ENCODE results near the gene CCDC158.
"Not testable (repeated sequence)": the region's sequence is repeated elsewhere in the genome, so short reads cannot be mapped to it uniquely, and the experiment has no call there.

Gene CCDC158

DNA sequence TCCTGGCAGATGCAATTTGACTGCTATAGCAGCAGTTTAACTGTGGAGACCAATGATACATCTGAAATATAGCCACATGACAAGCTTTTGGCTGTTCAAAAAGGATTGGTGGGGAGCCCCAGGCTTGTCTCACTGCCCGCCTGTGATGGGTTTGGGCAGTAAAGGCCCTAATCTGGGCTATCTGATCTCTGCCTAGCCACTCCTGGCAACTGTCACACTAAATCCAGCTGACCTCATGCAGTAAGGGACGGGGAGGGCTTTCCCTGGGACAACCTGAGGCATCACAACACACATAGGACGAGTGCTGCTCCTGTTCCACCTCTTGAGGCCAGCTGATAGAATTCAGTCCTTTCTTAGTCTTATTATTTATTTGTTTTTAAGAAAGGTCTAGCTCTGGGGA is 56.2 kb downstream of the CCDC158 start:
- DNase-seq, result no peak

- DNase-seq, result no peak
Measured at GRCh38 chr4:76363556-76364290, 57.2 kb downstream of the CCDC158 start.

GRCh38 chr4:76361689-76362412 is 59.1 kb downstream of the CCDC158 start:
- DNase-seq, result no peak

- not testable (repeated sequence) for DNase-seq
Measured at GRCh38 chr4:76359881-76360466, 61.0 kb downstream of the CCDC158 start.

DNA sequence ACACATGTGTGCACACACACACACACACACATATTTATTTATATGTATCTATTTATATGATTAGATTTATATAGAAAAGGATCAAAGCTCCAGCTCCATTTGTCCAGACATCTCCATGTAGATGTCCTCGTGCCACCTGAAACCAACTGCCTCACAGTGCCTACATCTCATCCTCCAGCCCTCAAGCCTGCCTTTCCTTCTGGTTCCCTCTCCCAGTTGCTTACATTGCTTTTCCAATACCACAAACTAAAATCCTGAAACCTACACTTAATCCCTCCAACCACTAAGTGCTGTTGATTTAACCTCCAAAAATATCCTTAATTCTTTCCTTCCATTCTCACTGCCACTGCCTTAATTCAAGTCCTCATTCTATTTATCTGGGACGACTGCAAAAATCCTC is 63.0 kb downstream of the CCDC158 start:
- no peak for DNase-seq

DNA sequence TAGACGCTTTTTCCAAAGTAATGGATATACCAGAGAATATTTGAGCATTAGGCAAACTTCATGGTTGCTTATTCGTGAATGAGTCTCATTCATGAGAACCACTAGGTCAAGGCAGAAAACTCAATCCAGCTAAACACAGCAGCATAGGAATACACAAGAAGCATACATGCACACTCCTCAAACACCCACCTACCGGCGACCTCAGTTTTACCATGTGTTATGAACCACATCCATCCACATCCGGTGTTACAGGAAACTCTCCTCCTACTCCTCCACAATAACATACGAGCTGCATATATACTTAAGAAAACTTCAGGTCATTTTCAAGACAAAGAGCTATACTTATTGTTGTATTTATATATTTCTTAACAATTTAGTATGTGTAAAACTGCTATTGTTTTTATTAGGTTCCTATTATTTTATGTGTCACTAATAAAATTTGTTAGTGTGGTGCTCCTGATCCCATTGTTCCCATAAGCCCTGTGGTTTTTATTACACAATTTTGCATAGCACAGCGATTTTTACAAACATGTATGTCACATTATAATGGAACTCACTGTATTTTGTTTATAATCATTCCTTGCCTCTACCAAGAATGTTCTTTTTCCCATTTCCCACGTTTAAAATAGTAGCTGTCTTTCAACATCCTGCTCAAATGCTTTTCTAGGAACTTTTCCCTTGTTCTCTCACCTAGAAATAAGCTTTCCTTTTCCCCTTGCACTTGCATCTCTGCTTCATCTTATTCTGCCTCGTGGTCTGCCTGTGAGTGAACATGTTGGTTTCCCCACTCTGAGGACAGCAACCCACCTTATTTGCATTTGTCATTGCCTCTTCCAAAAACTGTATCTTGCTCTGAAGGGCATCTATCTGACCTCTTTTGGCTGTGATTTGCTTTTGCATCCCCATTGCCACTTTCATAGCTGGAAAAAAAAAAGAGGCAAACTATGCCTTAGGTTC is 66.1 kb downstream of the CCDC158 start:
- DNase-seq, result no peak

- DNase-seq, result no peak
Measured at GRCh38 chr4:76342803-76343202, 78.1 kb downstream of the CCDC158 start.

GRCh38 chr4:76342191-76342590 is 78.8 kb downstream of the CCDC158 start:
- DNase-seq, result no peak

- DNase-seq, result no peak
Measured at GRCh38 chr4:76341063-76341462, 79.9 kb downstream of the CCDC158 start.

DNA sequence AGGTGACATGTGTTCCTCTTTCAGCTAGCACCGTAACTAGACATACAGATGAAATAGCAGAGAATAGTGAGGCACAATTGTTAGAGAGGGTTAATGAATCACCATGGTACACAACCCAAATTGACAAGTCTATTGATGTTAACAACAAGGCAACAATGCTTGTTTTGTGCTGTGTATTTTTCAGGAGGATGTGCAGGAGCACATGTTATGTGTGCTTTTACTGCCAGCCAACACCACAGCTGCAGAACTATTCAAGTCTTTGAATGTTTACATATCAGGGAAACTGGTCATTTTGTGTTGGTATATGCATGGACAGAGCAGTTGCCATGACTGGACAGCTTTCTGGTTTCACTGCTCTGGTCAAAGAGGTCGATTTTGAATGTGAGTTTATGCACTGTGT is 81.6 kb downstream of the CCDC158 start:
- no peak for DNase-seq

DNA sequence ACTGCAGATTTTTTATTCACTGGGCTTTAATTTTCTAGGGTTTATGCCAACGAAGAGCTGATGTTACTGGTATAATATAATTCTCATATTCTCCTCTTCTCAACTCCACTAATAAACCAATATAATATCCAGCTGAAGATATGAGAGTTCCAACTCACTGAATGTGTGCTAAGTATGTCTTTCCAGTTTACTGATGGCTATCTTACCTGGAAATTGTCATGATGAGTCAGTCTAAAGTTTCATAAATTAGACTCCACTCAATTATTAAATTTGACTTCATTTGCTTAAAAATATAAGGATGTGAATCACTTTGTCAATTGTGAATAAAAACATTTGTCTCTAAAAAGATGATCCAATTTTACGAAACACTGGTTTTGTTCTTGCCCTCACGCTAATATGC is 86.1 kb downstream of the CCDC158 start:
- no peak for DNase-seq

GRCh38 chr4:76326515-76326914 is 94.4 kb downstream of the CCDC158 start:
- no peak for DNase-seq

DNA sequence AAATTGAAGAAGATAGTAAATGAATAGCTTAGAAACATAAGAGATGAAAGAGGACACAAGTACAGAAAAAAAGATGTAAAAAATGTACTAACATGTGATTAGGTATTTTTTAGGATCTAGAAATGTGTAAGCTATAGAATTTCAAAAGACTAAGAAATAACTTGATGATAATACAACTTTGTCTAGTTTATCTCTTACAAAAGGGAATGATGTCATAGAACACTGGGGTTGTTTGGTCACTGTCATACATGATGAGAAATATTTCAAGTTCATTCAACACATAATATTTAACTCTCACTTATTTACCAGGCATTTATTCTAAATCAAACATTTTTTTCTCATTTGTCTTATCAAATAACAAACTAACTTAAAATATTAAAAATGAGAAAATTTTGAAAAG is 95.9 kb downstream of the CCDC158 start:
- DNase-seq, result no peak

DNA sequence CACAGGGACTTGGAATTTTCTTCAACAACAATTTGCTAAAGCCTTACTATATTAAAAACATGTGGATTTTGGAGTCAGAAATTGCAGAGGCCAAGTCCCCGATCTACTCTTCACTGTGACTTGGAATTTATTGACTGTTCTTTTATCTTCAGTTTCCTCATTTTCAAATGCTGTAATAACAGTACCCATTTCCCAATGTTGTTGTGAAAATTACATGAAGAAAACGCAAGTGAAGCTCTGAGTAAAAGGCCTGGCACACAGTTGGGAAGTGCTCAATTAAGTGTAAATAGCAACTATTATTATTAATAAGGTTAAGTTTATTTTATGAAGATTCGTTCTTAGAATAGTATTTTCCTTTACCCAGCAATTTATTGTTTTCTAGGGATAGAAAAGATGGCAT is 98.7 kb downstream of the CCDC158 start:
- DNase-seq, result no peak

- DNase-seq, result no peak
Measured at GRCh38 chr4:76316131-76316530, 104.8 kb downstream of the CCDC158 start.

DNA sequence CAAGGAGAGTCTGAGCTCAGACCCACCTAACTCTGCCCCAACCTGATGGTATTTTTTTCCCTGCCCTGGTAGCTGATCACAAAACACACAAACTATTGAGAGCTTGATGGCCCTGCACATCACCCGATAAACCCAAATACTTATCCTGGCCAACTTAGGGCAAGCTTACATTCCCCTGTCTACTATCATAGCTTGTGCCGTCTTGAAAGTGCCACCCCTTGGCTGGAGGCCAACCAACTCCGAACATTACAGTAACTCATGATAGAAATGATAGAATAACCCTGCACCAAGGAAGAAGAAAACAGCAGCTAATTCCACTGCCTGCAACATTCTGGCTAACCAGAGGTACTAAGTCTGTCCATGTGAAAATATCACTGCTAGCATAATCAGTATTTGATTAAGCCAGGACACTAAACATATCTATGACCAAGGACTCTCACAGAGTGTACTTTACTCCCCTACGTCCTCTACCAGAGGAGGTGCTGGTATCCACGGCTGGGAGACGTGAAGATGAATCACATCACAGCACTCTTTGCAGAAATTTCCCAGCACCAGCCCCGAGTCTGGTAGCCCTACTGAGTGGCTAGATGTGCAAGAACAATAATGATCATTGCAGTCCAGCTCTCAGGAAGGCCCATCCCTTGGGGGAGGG is 105.5 kb downstream of the CCDC158 start:
- DNase-seq, result no peak

- no peak for DNase-seq
Measured at GRCh38 chr4:76313547-76313946, 107.4 kb downstream of the CCDC158 start.

- DNase-seq, result no peak
Measured at GRCh38 chr4:76312457-76312856, 108.5 kb downstream of the CCDC158 start.

GRCh38 chr4:76311896-76312331 is 109.0 kb downstream of the CCDC158 start:
- no peak for DNase-seq

DNA sequence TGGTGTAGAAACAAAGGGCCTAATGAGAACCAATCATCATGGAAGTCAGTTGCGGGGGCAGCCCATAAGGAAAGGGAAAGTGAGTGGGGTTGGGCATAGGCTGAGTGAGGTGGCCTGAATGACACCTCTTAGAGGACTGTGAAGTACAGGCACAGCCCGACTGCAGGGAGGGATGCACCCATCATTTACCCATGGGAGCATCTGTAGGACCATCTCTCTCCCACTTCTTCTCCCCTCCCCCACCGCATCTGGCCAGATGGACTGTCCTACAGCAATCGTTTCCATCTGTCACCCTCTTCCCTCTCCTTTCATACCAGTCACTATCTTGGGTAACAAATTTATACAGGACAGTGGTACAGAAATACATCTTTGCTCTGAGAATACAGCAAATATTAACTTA is 110.3 kb downstream of the CCDC158 start:
- DNase-seq, result no peak

GRCh38 chr4:76309939-76310550 is 110.9 kb downstream of the CCDC158 start:
- DNase-seq, result no peak

GRCh38 chr4:76308548-76308947 is 112.4 kb downstream of the CCDC158 start:
- no peak for DNase-seq
